Uterus (tissue), 4 donors: ENCODE measurements around the gene SLC30A3. TPM values are rescaled to one million over a fixed set of nuclear protein-coding genes. Genes with fewer than 3 reads are reported as not detected.

Experiments
- DNase-seq, 2 donors: peaks; one replicate each; pipeline ENCODE4 v3.0.0-alpha.2; 2019 to 2020
- H3K27ac ChIP-seq, 2 donors: fragments of 200-600 bp; sonication (generic); 1 replicate in 1 of 2; 2 replicates in 1 of 2; pipeline ENCODE4 v1.5.1; 2016 to 2018
- H3K27me3 ChIP-seq, 2 donors: fragments of 200-600 bp; sonication (generic); one replicate each; pipeline ENCODE4 v1.5.1; 2018 to 2019; ENCODE audit warnings: control low read depth in 1 of 2
- H3K36me3 ChIP-seq, 2 donors: fragments of 200-600 bp; sonication (generic); one replicate each; pipeline ENCODE4 v1.5.1; 2019; ENCODE audit warnings: control low read depth in 1 of 2
- H3K4me1 ChIP-seq, 2 donors: fragments of 200-600 bp; sonication (generic); one replicate each; pipeline ENCODE4 v1.5.1; 2018 to 2019; ENCODE audit warnings: control low read depth in 1 of 2
- H3K4me3 ChIP-seq, 2 donors: fragments of 200-600 bp; sonication (generic); 1 replicate in 1 of 2; 2 replicates in 1 of 2; pipeline ENCODE4 v1.5.1; 2018 to 2019; ENCODE audit warnings: mild to moderate bottlenecking in 1 of 2
- H3K9me3 ChIP-seq, 2 donors: fragments of 200-600 bp; sonication (generic); one replicate each; pipeline ENCODE4 v1.5.1; 2019; ENCODE audit warnings: control low read depth in 1 of 2
- POLR2A ChIP-seq, 2 donors: fragments of 450-650 bp; IDR thresholded peaks; one replicate each; pipeline ENCODE4 v1.6.1; 2016; ENCODE audit warnings: antibody characterized with exemption in 2 of 2, mild to moderate bottlenecking in 1 of 2, moderate library complexity in 1 of 2
- intact Hi-C: fragments of 100-400 bp; cut with DNase I; formaldehyde crosslinking; loops from one replicate; pipeline ENCODE4 v1.15.1; 2023; ENCODE audit warnings: low total_unique reads
- total RNA-seq, 4 donors: library from RNA; depleted of rRNA in 3 of 4; stranded (reverse); fragments of >200 nt in 3 of 4; gene quantifications; one replicate each; pipeline versions ENCODE4 v1.1.0 to v1.2.4, GENCODE V29; 2014 to 2023
- TF ChIP-seq, protein P1 (sequence below), 4 experiments: fragments of 200-600 bp in 2 of 4; fragments of 450-650 bp in 2 of 4; sonication (generic) in 2 of 4; IDR thresholded peaks; one replicate each; pipeline ENCODE4 v1.5.1; 2016 to 2019; ENCODE audit warnings: antibody characterized with exemption in 4 of 4, mild to moderate bottlenecking in 2 of 4, moderate library complexity in 1 of 4
- donor health status: DM: yes; HTN: yes; CAD: no.

The SLC30A3 gene
- total RNA-seq, 4 donors from 2014 or later: 0.35 to 2.1 (median 0.88) TPM; not detected in 1

DNA sequence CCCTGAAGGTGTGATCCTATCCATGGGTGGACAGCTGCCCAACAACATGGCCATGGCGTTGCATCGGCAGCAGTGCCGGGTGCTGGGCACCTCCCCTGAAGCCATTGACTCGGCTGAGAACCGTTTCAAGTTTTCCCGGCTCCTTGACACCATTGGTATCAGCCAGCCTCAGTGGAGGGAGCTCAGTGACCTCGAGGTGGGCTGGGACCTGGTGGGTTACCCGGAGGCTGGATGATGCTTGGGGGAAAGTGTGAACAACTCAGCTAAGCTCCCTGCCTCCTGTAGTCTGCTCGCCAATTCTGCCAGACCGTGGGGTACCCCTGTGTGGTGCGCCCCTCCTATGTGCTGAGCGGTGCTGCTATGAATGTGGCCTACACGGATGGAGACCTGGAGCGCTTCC, 29.5 kb downstream of the SLC30A3 start:
- H3K4me1 ChIP-seq: no peaks in the 10 kb centered on the region
- TF ChIP-seq POLR2A (IDR thresholded peaks at IDR 0.05): no peak
- TF ChIP-seq, protein P1, sequence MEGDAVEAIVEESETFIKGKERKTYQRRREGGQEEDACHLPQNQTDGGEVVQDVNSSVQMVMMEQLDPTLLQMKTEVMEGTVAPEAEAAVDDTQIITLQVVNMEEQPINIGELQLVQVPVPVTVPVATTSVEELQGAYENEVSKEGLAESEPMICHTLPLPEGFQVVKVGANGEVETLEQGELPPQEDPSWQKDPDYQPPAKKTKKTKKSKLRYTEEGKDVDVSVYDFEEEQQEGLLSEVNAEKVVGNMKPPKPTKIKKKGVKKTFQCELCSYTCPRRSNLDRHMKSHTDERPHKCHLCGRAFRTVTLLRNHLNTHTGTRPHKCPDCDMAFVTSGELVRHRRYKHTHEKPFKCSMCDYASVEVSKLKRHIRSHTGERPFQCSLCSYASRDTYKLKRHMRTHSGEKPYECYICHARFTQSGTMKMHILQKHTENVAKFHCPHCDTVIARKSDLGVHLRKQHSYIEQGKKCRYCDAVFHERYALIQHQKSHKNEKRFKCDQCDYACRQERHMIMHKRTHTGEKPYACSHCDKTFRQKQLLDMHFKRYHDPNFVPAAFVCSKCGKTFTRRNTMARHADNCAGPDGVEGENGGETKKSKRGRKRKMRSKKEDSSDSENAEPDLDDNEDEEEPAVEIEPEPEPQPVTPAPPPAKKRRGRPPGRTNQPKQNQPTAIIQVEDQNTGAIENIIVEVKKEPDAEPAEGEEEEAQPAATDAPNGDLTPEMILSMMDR (IDR thresholded peaks at IDR 0.05): no peak
- H3K27me3 ChIP-seq: no peaks in the 10 kb centered on the region
- DNase-seq: no peak
- no peaks in the 10 kb centered on the region for H3K9me3 ChIP-seq
- no peaks in the 10 kb centered on the region for H3K36me3 ChIP-seq
- intact Hi-C loops: no loop called here
- no peak overlapping the region for H3K27ac ChIP-seq
- H3K4me3 ChIP-seq: no peak overlapping the region

DNA sequence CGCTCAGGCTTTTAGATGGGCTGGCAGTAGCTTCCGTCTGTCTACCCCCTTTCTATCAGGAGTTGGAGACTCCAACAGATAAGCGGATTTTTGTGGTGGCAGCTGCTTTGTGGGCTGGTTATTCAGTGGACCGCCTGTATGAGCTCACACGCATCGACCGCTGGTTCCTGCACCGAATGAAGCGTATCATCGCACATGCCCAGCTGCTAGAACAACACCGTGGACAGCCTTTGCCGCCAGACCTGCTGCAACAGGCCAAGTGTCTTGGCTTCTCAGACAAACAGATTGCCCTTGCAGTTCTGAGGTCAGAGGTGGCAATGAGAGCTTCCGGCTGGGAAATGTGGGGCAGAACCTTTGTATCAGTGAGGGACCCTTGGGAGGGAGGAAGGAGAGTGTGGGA, 30.9 kb downstream of the SLC30A3 start:
- H3K27ac ChIP-seq: no peak overlapping the region
- intact Hi-C loops: no loop called here
- H3K4me1 ChIP-seq: no peaks in the 10 kb centered on the region
- no peak overlapping the region for H3K4me3 ChIP-seq
- H3K9me3 ChIP-seq: no peaks in the 10 kb centered on the region
- H3K36me3 ChIP-seq: peaks cover 0 to 2% of the 10 kb centered on the region in 2 donors
- no peak for TF ChIP-seq POLR2A (IDR thresholded peaks at IDR 0.05)
- TF ChIP-seq, protein P1 (IDR thresholded peaks at IDR 0.05): no peak
- DNase-seq: no peak
- no peaks in the 10 kb centered on the region for H3K27me3 ChIP-seq

- TF ChIP-seq POLR2A (IDR thresholded peaks at IDR 0.05): no peak
- TF ChIP-seq, protein P1 (IDR thresholded peaks at IDR 0.05): no peak
- no peaks in the 10 kb centered on the region for H3K27me3 ChIP-seq
- DNase-seq: no peak
- no peaks in the 10 kb centered on the region for H3K9me3 ChIP-seq
- peaks cover 0 to 2% of the 10 kb centered on the region in 2 donors for H3K36me3 ChIP-seq
- intact Hi-C loops: no loop called here
- H3K27ac ChIP-seq: no peak overlapping the region
- no peaks in the 10 kb centered on the region for H3K4me1 ChIP-seq
- no peak overlapping the region for H3K4me3 ChIP-seq
Measured at GRCh38 chr2:27227501-27227900, 35.3 kb downstream of the SLC30A3 start.

GRCh38 chr2:27225526-27225925, 37.3 kb downstream of the SLC30A3 start:
- Histone ChIP-seq H3K27ac (no peak overlapping the region), H3K4me1 (no peaks in the 10 kb centered on the region), H3K27me3 (no peaks in the 10 kb centered on the region), H3K4me3 (no peak overlapping the region), H3K36me3 (peaks cover 0 to 2% of the 10 kb centered on the region in 2 donors), H3K9me3 (no peaks in the 10 kb centered on the region)
- DNase-seq: no peak
- TF ChIP-seq, protein P1 (IDR thresholded peaks at IDR 0.05): no peak
- no peak for TF ChIP-seq POLR2A (IDR thresholded peaks at IDR 0.05)
- intact Hi-C loops: no loop called here

DNA sequence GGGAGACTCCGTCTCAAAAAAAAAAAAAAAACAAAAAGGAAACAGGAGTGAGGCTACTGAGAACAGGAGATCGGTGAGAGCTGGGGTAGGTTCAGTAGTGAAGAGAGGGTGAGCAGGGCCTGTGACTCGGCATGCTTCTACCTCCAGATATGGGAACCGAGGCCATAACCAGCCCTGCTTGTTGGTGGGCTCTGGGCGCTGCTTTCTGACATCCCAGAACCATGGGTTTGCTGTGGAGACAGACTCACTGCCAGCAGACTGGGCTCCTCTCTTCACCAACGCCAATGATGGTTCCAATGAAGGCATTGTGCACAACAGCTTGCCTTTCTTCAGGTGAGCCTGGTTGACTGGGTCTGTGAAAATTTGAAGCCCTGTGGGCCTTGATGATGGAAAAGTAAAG, 39.4 kb downstream of the SLC30A3 start:
- intact Hi-C loops: no loop called here
- H3K27ac ChIP-seq: no peak overlapping the region
- no peak for DNase-seq
- no peak for TF ChIP-seq POLR2A (IDR thresholded peaks at IDR 0.05)
- TF ChIP-seq, protein P1 (IDR thresholded peaks at IDR 0.05): no peak
- peaks cover 0 to 2% of the 10 kb centered on the region in 2 donors for H3K36me3 ChIP-seq
- no peaks in the 10 kb centered on the region for H3K4me1 ChIP-seq
- H3K9me3 ChIP-seq: no peaks in the 10 kb centered on the region
- H3K27me3 ChIP-seq: no peaks in the 10 kb centered on the region
- no peak overlapping the region for H3K4me3 ChIP-seq
